GM12875 (cell line): Measurements from ENCODE around the gene MYB.
"Not testable (repeated sequence)": the region's sequence is repeated elsewhere in the genome, so short reads cannot be mapped to it uniquely, and the experiment has no call there.

Experiments
- H3K4me3 ChIP-seq: one replicate; pipeline ENCODE4 v1.5.1; 2011; ENCODE audit warnings: low read depth, low read length, control low read depth
- CTCF ChIP-seq: IDR thresholded peaks from 2 replicates; pipeline ENCODE4 v1.5.1; 2011; ENCODE audit warnings: low read depth, mild to moderate bottlenecking, control low read depth, inconsistent platforms, low read length, moderate library complexity, borderline replicate concordance; ENCODE audit not compliant: insufficient read depth

The MYB gene

DNA sequence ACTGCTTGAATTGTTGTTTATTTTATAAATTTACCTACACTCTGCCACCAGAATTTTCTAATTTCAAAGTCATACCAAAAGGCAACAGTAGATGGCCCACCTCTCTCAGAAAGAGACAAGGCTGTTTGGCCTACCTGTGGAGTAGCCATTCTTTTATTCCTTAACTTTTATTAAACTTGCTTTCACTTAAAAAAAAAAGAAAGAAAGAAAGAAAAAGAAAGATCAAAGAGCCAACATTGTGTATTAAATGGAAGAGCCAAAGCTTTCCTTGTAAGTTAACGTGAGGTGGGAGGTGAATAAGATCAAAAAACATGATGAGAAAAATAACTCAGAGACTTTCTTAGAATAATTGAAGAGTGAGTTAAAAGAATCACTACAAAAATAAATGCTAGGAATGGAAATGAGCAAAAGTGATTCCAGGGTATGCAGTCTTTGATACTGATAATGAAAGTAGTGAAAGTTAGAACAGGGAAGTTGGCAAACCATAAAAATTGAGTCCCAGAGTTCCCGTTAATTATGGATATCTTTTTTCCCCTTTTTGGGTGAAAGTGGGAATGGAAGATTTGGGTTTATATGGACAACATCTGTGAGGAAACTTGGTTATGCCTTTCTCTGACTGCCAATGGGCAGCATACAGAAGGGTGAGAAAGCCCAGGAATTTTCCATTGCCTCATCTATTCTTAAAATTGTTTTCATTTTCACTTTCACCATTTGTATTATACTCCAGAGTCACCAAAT is 35.9 kb upstream of the MYB start:
- no peak overlapping the region for H3K4me3 ChIP-seq
- TF ChIP-seq CTCF, result peak; percentile 48; the same call in 1 of the 2 replicates

- no peak overlapping the region for H3K4me3 ChIP-seq
Measured at GRCh38 chr6:135146162-135146934, 34.8 kb upstream of the MYB start.

DNA sequence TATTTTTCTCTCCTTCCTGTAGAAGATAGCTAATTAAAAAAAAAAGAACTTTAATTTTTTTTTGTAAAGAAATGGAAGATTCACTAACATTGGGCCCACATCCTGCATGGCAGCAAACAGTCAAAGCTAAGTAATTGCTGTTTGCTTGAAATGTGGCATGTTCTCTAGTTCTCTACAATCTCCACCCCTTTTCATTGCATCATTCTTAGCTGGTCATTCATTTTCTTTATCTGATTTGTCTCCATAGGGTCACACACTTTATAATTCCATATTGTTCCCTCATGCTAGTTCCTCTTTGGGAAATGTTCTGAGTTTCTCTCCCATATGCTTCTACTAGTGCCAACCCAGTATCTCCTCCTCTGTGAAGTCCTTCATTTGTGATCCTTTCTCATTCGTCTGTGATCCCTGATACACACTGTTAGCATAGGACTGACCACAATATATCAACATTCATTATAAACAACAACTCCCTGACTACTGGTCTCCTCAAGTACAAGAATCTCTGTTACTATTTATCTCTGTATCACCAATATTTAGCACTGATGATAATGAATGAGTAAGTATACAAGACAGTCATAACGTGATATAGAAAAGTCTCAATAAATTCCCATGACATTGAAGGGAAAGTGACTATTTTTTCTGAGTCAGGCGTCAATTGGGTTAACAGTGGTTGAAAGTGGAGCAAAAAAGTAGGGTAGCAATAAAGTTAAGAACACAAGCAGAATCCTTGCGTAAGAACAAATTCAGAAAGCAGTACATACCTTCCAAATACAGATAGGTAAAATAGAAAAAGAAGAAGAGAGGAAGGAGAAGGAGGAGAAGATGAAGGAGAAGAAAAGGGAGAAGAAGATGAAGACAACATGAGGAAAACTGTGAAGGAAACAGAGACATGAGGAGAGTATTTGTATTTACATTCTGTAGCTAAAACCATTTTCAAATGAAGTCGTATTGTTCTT is 33.2 kb upstream of the MYB start:
- no peak for TF ChIP-seq CTCF

More at GRCh38 chr6:135146162-135146934, 34.8 kb upstream of the MYB start:
- TF ChIP-seq CTCF, result no peak

DNA sequence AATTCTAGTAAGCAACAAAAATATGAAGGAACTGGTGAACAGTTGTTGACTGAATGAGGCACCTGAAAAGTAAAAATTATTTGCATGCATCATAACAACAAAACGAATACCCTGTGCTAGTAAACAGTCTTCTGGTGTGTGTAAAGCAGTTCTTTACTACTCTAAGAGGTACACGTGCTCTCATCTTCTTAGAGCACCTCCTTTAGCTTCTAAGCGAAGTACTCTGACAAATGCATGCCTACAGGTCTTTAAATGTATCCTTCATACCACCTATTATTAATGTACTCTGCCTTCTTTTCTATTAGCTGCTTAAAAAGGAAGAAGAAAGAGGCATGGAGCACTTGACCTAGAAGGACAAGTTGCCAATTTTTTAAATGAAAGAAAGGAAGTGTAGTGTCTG is 32.2 kb upstream of the MYB start:
- H3K4me3 ChIP-seq, result no peak overlapping the region
- no peak for TF ChIP-seq CTCF

More for the DNA sequence above, 33.2 kb upstream of the MYB start:
- H3K4me3 ChIP-seq, result no peak overlapping the region

- no peak overlapping the region for H3K4me3 ChIP-seq
- no peak for TF ChIP-seq CTCF
Measured at GRCh38 chr6:135149376-135149775, 31.7 kb upstream of the MYB start.

DNA sequence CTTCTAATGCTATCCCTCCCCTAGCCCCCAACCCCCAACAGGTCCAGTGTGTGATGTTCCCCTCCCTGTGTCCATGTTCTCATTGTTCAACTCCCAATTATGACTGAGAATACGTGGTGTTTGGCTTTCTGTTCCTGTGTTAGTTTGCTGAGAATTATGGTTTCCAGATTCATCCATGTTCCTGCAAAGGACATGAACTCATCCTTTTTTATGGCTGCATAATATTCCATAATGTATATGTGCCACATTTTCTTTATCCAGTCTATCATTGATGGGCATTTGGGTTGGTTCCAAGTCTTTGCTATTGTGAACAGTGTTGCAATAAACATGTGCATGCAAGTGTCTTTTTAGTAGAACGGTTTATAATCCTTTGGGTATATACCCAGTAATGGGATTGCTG is 30.6 kb upstream of the MYB start:
- not testable (repeated sequence) for H3K4me3 ChIP-seq

DNA sequence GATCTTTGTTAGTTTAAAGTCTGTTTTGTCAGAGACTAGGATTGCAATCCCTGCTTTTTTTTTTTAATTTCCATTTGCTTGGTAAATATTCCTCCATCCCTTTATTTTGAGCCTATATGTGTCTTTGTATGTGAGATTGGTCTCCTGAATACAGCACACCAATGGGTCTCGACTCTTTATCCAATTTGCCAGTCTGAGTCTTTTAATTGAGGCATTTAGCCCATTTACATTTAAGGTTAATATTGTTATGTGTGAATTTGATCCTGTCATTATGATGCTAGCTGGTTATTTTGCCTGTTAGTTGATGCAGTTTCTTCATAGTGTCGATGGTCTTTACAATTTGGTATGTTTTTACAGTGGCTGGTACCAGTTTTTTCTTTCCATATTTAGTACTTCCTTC is 27.0 kb upstream of the MYB start:
- not testable (repeated sequence) for H3K4me3 ChIP-seq
